Nephron (organoid): ENCODE data around the gene MRS2.

Experiments
- H3K27ac Mint-ChIP-seq, 3 experiments: 2 replicates each; pipeline ENCODE4 v1.8.0; 2020; ENCODE audit warnings: mixed read lengths in 3 of 3, mild to moderate bottlenecking in 2 of 3, moderate library complexity in 1 of 3
- H3K27me3 Mint-ChIP-seq: 2 replicates; pipeline ENCODE4 v1.8.0; 2021; ENCODE audit warnings: low read depth, mild to moderate bottlenecking, moderate library complexity, mixed read lengths
- H3K36me3 Mint-ChIP-seq: 2 replicates; pipeline ENCODE4 v1.8.0; 2020; ENCODE audit warnings: low read depth, mixed read lengths
- H3K4me1 Mint-ChIP-seq: 2 replicates; pipeline ENCODE4 v1.8.0; 2020; ENCODE audit warnings: mixed read lengths
- H3K4me3 Mint-ChIP-seq, 3 experiments: 2 replicates each; pipeline ENCODE4 v1.8.0; 2020; ENCODE audit warnings: mild to moderate bottlenecking in 3 of 3, mixed read lengths in 3 of 3, moderate library complexity in 2 of 3
- H3K9me3 Mint-ChIP-seq: 2 replicates; pipeline ENCODE4 v1.8.0; 2020; ENCODE audit warnings: mixed read lengths
- CTCF ChIP-seq, 3 experiments: fragments of 200-600 bp; sonication (generic); IDR thresholded peaks; one replicate each; pipeline ENCODE4 v1.5.0; 2021; ENCODE audit warnings: antibody characterized with exemption in 3 of 3; ENCODE audit not compliant: unreplicated experiment in 3 of 3

The MRS2 gene

GRCh38 chr6:24464253-24465038 is 61.7 kb downstream of the MRS2 start:
- no peaks in the 10 kb centered on the region for H3K27me3 Mint-ChIP-seq
- H3K36me3 Mint-ChIP-seq, result no peaks in the 10 kb centered on the region
- no peak overlapping the region for H3K27ac Mint-ChIP-seq
- TF ChIP-seq CTCF (IDR thresholded peaks at IDR 0.05; ENCODE audit: unreplicated experiment in 3 of 3), result no peak
- no peak overlapping the region for H3K4me3 Mint-ChIP-seq
- no peaks in the 10 kb centered on the region for H3K9me3 Mint-ChIP-seq
- H3K4me1 Mint-ChIP-seq, result no peaks in the 10 kb centered on the region

- Mint-ChIP-seq H3K4me1 (no peaks in the 10 kb centered on the region), H3K4me3 (no peak overlapping the region), H3K27ac (no peak overlapping the region), H3K27me3 (no peaks in the 10 kb centered on the region), H3K36me3 (no peaks in the 10 kb centered on the region), H3K9me3 (no peaks in the 10 kb centered on the region)
- TF ChIP-seq CTCF (IDR thresholded peaks at IDR 0.05; ENCODE audit: unreplicated experiment in 3 of 3), result no peak
Measured at GRCh38 chr6:24469811-24470210, 67.1 kb downstream of the MRS2 start.

GRCh38 chr6:24472181-24472580 is 69.4 kb downstream of the MRS2 start:
- H3K27me3 Mint-ChIP-seq, result no peaks in the 10 kb centered on the region
- no peak overlapping the region for H3K4me3 Mint-ChIP-seq
- H3K9me3 Mint-ChIP-seq, result no peaks in the 10 kb centered on the region
- no peak for TF ChIP-seq CTCF (IDR thresholded peaks at IDR 0.05; ENCODE audit: unreplicated experiment in 3 of 3)
- no peaks in the 10 kb centered on the region for H3K4me1 Mint-ChIP-seq
- H3K27ac Mint-ChIP-seq, result no peak overlapping the region
- no peaks in the 10 kb centered on the region for H3K36me3 Mint-ChIP-seq
